ENCODE measurements around the gene STAB1.

Gene STAB1

DNA sequence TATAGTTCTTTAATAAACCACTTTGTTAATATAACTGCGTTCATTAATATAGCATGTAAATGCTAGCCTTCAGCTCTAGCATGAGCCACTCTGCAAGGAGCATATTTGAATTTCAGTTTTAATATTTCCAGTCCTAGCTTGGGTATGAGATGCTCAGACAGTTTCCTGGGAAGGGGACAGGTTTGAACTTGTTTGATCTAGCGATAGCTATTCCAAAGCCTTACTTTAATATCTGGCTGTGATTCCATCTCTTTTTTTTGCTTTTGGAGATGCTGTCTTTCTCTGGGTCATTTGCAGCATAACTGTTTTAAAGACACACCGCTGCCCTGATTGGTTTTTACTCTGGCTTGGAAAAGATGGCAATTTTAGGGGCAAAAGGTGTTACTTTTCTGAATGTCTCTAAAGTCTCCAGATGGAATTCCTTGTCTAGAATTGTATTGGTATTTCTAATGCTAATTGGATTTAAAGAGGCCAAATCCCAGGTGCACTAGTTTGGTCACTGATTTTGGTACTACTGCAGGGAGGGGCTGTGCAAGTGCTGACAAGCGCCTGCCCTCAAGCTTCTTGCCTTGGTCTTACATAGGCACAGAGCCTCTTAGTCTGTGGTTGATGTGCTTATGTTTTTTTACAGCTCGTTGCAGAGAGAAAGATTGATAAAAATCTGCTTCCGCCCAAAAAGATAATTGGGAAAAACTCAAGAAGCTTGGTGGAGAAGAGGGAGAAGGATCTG lies 36.9 kb upstream of the STAB1 start:
- no peak for DNase-seq

- DNase-seq = no peak
Observed at GRCh38 chr3:52458770-52459545, 36.2 kb upstream of the STAB1 start.

DNA sequence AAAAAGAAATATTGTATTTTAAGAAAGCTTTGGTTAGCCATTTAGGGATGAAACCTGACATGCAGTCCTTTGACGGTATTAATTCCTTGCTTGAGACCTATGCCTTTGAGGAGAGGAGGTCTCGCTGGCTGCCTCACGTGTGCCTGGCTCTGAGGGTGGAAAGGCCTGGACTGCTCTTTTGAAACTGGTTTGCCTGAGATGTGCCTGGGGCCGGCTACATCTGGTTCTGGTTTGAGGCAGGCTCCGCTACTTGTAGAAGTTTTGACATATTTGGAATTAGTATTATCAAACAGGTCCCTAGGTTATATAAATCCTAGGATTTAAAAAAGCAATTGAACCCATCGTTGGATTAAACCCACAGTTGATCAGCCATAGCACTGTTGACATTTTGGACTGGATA lies 33.3 kb upstream of the STAB1 start:
- DNase-seq = no peak

- DNase-seq = no peak
Observed at GRCh38 chr3:52463416-52463815, 31.7 kb upstream of the STAB1 start.

GRCh38 chr3:52468336-52468735 lies 26.8 kb upstream of the STAB1 start:
- no peak for DNase-seq

DNA sequence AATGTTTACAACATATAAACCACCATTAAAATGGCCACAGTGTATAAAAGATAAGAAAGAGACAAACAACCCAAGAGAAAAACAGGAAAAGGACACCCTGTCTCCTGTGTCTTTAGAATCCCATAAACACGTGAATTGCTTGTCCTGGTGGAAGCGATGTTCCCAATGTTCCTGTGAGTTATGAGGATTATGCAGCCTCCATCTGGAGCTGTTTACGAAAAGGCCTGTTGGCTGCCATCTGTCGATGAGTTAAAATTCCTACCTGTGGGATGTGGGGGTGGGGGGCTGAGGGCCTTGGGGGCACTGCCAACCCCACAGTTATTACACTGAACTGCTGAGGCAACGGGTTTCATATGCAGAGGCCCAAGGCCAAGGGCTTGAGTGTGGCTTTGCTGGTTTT lies 26.1 kb upstream of the STAB1 start:
- DNase-seq = no peak

DNA sequence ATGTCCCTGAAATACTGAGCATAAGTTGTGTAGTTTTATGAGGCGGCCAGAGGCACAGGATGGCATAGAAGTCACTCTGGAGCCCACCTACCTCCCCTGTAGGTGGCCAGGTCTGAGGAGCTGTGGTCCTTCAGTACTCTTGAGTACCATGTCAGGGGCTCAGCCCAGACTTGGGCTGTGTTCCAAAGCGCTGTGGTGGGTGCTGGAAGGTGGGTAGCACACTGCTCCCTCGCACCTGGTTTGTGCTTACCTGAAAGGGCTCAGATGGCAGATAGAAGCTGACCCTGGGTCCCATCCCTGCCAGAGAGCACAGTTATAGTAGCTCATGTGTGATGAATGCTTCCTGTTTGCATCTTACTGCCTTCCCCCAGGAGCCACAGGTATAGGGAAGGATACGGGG lies 24.2 kb upstream of the STAB1 start:
- DNase-seq = no peak

DNA sequence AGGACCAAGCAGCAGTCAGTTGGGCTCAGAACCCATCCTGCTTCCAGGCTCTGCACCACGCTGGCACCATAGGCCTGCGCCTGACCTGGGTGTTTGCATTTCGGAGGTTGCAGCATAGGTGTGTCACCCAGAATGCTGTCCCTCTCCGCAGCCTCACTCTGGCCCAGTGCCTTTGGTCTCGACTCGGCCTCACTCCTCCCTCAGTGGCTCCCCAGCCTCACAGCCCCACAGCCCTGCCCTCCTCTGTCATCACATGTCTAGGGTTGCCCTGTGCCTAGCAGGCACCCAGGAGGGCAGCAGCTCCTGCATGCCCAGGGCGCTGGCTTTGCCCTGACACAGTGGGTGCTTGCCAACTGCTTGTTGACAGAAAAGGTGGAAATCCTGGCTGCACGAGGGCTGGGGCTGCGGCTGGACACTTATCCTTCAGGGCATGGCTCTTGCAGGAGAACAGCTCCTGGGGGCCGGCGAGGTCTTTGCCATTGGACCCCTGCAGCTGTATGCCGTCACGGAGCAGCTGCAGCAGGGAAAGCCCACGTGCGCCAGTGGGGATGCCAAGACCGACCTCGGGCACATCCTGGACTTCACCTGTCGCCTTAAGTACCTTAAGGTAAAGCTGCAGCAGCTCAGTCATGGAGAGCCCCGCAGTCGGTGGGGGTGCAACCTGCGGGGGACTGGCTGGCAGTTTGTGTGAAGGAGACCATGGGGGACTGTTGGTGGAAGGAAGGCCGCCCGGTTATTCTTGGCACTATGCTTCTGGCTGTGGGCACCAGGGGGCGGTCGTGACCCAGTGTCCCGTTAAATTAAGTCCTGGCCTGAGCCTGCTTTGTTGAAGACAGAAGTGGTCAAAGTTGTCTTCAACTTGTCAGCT lies 23.5 kb upstream of the STAB1 start:
- DNase-seq = no peak

- no peak for DNase-seq
Observed at GRCh38 chr3:52472239-52473000, 22.7 kb upstream of the STAB1 start.

DNA sequence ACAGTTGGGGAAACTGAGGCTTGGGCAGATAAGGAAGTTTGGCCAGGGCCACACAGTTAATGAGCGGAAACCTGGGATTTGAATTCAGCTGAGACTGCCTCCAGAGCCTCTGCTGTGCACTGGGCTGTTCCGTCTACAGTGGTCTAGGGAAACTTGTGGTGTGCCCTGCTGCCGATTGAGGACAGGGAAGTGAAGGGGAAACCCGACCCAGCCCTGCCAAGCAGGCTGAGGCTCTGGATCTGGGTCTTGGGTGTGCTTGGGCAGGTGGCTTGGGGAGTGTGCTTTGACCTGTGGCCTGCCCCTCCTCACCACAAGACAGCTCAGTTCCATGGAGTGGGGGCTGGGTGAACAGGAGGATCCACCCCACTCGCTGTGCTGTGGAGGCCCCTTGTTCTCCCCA lies 22.1 kb upstream of the STAB1 start:
- no peak for DNase-seq

DNA sequence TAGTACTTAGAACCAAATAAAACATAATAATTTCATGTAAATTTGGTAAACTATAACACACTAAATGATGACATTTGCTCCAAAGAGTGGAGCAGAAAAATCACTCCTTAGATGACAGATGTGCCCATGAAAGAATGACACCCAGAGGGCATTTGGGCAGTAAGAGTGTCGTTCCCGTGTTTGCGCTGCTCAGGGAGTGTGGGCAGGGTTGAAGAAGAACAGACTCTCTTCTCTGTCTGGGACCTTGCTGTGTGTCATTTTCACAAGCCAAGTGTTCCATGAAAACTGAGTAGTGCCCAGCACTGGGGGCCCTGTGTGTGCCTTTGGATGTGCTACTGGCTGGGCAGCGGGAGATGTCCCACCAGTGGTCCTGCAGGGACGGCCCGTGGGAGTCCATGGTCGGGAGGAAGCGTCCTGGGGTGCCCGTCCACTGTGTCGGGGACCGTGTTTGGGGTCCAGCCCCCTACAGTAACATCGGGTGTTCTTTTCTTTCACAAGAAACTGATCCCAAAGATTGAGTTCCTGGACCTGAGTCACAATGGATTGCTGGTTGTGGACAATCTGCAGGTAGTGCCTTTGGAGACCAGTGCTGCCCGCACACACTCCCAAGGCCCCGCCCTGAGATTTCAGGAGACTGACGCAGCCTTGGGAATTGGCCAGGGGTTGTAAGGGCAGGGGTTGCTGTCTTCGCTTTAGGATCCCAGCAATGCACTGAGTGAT lies 17.9 kb upstream of the STAB1 start:
- DNase-seq = no peak

DNA sequence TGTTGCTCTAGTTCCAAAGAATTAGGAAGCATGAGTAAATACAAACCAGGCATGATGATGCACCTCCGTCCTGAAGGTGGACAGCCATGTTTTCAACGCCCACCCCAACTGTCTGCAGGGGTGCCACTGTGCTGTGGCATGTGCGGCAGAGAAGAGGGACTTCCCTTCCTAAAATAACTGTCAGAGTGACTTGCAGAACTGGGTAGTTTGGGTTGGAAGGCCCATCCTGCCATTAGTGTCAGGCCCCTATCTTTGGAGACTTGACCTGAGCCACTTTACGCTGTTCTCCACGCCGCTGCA lies 17.4 kb upstream of the STAB1 start:
- DNase-seq = no peak

- DNase-seq = no peak
Observed at GRCh38 chr3:52479037-52479876, 15.9 kb upstream of the STAB1 start.

DNA sequence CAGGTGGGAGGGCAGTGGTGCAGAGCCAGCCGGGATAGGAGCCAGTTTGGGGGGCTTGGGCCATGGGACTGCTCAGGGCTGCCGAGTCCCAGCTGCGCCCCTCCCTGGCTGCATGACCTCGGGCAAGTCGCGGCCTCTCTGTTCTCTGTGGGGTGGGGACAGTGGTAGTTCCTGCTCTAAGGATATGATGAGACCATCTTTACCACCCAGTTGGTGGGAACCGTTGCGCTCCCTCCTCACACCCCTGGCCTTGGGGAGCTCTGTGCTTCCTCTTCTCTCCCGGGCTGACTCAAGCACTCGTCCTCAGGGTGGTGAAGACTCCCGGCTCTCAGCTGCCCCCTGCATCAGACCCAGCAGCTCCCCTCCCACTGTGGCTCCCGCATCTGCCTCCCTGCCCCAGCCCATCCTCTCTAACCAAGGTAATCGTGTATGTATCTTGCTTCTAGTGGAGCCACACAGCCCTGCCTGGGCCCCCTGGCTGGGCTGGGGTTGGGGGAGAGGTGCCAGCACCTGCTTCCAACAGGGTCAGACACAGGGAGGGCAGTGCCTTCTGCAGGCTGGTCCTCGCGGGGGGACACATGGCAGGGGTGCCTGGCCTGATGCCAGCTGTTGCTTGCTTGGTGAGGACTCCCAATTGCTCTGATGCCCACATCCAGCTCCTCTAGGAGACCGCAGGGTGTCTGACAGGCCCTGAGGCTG lies 15.1 kb upstream of the STAB1 start:
- DNase-seq = no peak

- no peak for DNase-seq
Observed at GRCh38 chr3:52480768-52481715, 14.1 kb upstream of the STAB1 start.

DNA sequence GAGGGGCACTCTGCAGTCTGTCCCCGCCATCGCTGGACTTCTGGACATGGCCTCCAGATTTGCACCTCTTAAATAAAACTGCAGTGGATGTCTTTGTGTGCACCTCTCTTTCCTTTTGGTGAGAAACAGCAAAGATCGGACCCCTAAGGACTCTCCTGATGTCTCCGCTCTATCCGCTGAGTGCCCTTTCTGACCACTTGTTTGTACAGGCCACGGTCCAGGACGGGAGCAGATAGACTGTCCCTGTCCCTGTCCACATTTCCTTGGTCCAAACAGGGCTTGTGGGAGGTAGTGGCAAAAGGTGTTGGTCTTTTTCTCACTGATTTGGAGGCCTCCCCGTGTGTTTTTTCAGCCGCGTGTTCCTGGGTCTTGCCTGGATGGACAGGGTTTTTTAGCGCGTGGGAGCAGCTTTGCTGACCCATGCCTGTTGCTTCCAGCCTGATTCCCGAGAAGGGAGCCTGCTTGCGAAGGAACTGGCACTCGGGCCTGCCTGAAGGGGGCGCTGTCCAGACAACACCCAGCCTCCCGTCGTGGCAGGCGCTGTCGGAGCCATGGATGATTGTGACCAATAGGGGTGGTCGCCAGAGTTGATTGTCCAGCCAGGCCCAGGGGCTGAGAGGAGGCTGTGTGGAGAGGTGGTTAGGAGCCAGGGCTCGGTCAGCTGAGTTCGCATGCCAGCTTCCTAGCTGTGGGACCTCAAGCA lies 13.2 kb upstream of the STAB1 start:
- DNase-seq = no peak

- no peak for DNase-seq
Observed at GRCh38 chr3:52483081-52483480, 12.1 kb upstream of the STAB1 start.

- no peak for DNase-seq
Observed at GRCh38 chr3:52483577-52484381, 11.4 kb upstream of the STAB1 start.
